HG03066 (cell line): ENCODE data around the gene CCBE1.

ENCODE experiments used
- ATAC-seq: cut with Tn5 transposase; IDR thresholded peaks from one replicate; pipeline ENCODE4 v1.9.1; 2021; ENCODE audit warnings: low read depth; ENCODE audit not compliant: unreplicated experiment

Gene CCBE1

GRCh38 chr18:59468821-59469220 is 228.4 kb downstream of the CCBE1 start:
- ATAC-seq = no peak

- ATAC-seq = no peak
Measured at GRCh38 chr18:59467497-59467896, 229.7 kb downstream of the CCBE1 start.

GRCh38 chr18:59466980-59467379 is 230.2 kb downstream of the CCBE1 start:
- no peak for ATAC-seq

GRCh38 chr18:59464486-59464885 is 232.7 kb downstream of the CCBE1 start:
- ATAC-seq = no peak

GRCh38 chr18:59461171-59461570 is 236.1 kb downstream of the CCBE1 start:
- no peak for ATAC-seq

- no peak for ATAC-seq
Measured at GRCh38 chr18:59460072-59460420, 237.2 kb downstream of the CCBE1 start.

- ATAC-seq = no peak
Measured at GRCh38 chr18:59459369-59460071, 237.7 kb downstream of the CCBE1 start.

GRCh38 chr18:59458575-59458974 is 238.6 kb downstream of the CCBE1 start:
- no peak for ATAC-seq

GRCh38 chr18:59456657-59457056 is 240.6 kb downstream of the CCBE1 start:
- no peak for ATAC-seq

GRCh38 chr18:59455728-59456276 is 241.4 kb downstream of the CCBE1 start:
- no peak for ATAC-seq

GRCh38 chr18:59454909-59455727 is 242.1 kb downstream of the CCBE1 start:
- ATAC-seq = no peak

- ATAC-seq = no peak
Measured at GRCh38 chr18:59453468-59453961, 243.7 kb downstream of the CCBE1 start.

GRCh38 chr18:59451963-59452362 is 245.3 kb downstream of the CCBE1 start:
- ATAC-seq = no peak

GRCh38 chr18:59451073-59451472 is 246.2 kb downstream of the CCBE1 start:
- no peak for ATAC-seq

- no peak for ATAC-seq
Measured at GRCh38 chr18:59448546-59448945, 248.7 kb downstream of the CCBE1 start.

GRCh38 chr18:59446012-59446411 is 251.2 kb downstream of the CCBE1 start:
- no peak for ATAC-seq

- ATAC-seq = no peak
Measured at GRCh38 chr18:59437851-59438569, 259.2 kb downstream of the CCBE1 start.

- ATAC-seq = no peak
Measured at GRCh38 chr18:59432803-59433597, 264.2 kb downstream of the CCBE1 start.

- ATAC-seq = no peak
Measured at GRCh38 chr18:59431131-59431530, 266.1 kb downstream of the CCBE1 start.

GRCh38 chr18:59429608-59430007 is 267.6 kb downstream of the CCBE1 start:
- ATAC-seq = no peak
